Central memory CD4-positive, alpha-beta T cell (primary cell): ENCODE data around the gene ANAPC10.
"Not testable (repeated sequence)": the region's sequence is repeated elsewhere in the genome, so short reads cannot be mapped to it uniquely, and the experiment has no call there.

Experiments used
- DNase-seq: peaks from one replicate; pipeline ENCODE4 v3.0.0; 2022

ANAPC10 gene

GRCh38 chr4:145001635-145002034, 96.4 kb downstream of the ANAPC10 start:
- no peak for DNase-seq

GRCh38 chr4:145000656-145001055, 97.3 kb downstream of the ANAPC10 start:
- not testable (repeated sequence) for DNase-seq

- no peak for DNase-seq
These were observed 108.7 kb downstream of the ANAPC10 start for GRCh38 chr4:144989306-144989705.

- DNase-seq = no peak
These were observed 112.5 kb downstream of the ANAPC10 start for GRCh38 chr4:144985531-144985930.

- no peak for DNase-seq
These were observed 113.0 kb downstream of the ANAPC10 start for GRCh38 chr4:144985014-144985413.

GRCh38 chr4:144984241-144984640, 113.8 kb downstream of the ANAPC10 start:
- DNase-seq = no peak

GRCh38 chr4:144975718-144976117, 122.3 kb downstream of the ANAPC10 start:
- no peak for DNase-seq

- DNase-seq = no peak
These were observed 127.4 kb downstream of the ANAPC10 start for GRCh38 chr4:144970597-144970996.

- DNase-seq = no peak
These were observed 128.2 kb downstream of the ANAPC10 start for GRCh38 chr4:144969821-144970220.

GRCh38 chr4:144968606-144969005, 129.4 kb downstream of the ANAPC10 start:
- no peak for DNase-seq

GRCh38 chr4:144967161-144967560, 130.8 kb downstream of the ANAPC10 start:
- no peak for DNase-seq

GRCh38 chr4:144962300-144962699, 135.7 kb downstream of the ANAPC10 start:
- no peak for DNase-seq

GRCh38 chr4:144955104-144955503, 142.9 kb downstream of the ANAPC10 start:
- no peak for DNase-seq

- DNase-seq = no peak
These were observed 143.8 kb downstream of the ANAPC10 start for GRCh38 chr4:144954230-144954629.

- DNase-seq = no peak
These were observed 149.6 kb downstream of the ANAPC10 start for GRCh38 chr4:144948421-144948820.

GRCh38 chr4:144948009-144948408, 150.0 kb downstream of the ANAPC10 start:
- no peak for DNase-seq
